GM12872 (cell line): ENCODE results near the gene SOX6.

ENCODE experiments used
- TF ChIP-seq, protein P1 (sequence below): IDR thresholded peaks from 3 replicates; pipeline ENCODE4 v1.5.1; 2011; ENCODE audit warnings: low read depth, mild to moderate bottlenecking, low read length, moderate library complexity; ENCODE audit not compliant: insufficient read depth

SOX6 gene

GRCh38 chr11:15956302-15956701 is 400.0 kb downstream of the SOX6 start:
- TF ChIP-seq, protein P1, sequence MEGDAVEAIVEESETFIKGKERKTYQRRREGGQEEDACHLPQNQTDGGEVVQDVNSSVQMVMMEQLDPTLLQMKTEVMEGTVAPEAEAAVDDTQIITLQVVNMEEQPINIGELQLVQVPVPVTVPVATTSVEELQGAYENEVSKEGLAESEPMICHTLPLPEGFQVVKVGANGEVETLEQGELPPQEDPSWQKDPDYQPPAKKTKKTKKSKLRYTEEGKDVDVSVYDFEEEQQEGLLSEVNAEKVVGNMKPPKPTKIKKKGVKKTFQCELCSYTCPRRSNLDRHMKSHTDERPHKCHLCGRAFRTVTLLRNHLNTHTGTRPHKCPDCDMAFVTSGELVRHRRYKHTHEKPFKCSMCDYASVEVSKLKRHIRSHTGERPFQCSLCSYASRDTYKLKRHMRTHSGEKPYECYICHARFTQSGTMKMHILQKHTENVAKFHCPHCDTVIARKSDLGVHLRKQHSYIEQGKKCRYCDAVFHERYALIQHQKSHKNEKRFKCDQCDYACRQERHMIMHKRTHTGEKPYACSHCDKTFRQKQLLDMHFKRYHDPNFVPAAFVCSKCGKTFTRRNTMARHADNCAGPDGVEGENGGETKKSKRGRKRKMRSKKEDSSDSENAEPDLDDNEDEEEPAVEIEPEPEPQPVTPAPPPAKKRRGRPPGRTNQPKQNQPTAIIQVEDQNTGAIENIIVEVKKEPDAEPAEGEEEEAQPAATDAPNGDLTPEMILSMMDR: no peak

DNA sequence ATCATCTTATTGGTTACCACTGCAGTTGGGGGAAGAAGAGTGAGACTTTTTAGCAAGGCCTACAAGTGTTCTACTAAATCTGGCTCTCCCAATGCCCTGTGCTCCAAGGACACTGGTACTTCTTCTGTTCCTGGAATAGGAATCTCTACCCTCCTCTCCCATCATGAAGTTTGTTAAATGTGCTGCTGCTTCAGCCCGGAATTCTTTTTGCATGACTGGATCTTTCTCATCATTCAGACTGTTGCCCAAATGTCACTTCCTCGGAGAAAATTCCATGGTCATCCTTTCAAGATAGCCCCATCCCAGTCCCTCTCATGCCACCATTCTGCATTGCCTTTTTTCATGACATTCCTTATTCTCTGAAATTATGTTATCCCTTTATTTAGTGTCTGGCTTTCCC is 400.8 kb downstream of the SOX6 start:
- TF ChIP-seq, protein P1: no peak

GRCh38 chr11:15947681-15948648 is 408.4 kb downstream of the SOX6 start:
- TF ChIP-seq, protein P1: no peak

GRCh38 chr11:15945726-15946125 is 410.6 kb downstream of the SOX6 start:
- TF ChIP-seq, protein P1: no peak

GRCh38 chr11:15944460-15944859 is 411.9 kb downstream of the SOX6 start:
- TF ChIP-seq, protein P1: no peak

DNA sequence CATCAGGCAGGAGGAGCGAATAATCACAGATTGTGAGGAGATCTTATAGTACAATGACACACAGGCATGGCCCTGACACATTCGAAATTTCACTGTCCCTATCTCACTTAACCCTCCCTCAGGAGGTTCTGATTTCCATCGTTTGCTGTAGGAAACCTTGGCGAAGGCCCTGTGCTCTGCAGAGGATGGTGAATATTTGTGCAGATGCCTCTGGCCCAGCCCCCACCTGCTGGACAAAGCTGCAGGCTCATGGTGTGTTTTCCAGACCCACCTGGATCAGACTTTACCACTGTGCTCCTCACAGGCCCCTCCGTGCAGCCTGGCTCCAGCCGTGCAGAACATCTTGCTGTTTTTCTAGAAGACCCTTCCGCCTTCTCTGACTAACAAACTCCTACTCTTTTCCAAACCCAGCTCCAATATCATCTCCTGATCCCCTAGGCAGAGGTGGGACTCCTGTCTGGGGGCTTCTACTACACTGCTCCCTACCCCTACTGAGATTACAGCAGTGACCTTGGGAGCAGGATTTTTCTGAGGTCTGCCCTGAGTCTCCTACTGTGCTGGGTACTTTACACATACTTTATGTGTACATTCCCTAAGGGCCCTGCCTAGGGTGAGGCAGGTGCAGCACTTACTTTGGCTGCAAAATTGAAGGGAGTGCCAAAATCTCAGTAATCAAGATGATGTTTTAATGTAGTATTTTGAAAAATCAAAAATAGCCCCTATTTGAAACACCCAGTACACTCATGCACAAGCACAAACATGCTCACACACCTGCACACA is 412.7 kb downstream of the SOX6 start:
- TF ChIP-seq, protein P1: no peak

DNA sequence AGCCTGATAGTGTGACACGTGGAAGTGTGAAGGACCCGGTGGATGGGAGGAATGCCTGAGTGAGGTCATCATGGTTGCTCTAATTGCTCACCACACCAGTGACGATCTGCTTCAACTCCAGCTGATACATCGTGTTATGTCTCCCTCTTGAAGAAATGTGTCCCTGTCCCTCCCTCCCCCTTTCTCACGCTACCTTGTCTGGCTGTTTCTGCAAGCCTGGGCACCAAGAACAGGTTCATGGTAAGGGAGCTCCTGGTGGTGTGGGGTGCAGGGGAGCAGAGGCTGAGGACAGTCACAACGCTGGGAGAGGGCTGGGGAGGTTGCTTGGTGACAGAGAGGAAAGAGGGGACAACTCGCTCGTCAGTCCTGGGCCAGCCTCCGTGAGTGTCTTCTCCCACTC is 413.4 kb downstream of the SOX6 start:
- TF ChIP-seq, protein P1: no peak
